Measurements from ENCODE around the gene SZT2. TPM values are rescaled to one million over a fixed set of nuclear protein-coding genes. Genes with fewer than 3 reads are reported as not detected.

Gene SZT2
- total RNA-seq, 1 experiment from 2014 or later: 22.2 TPM

DNA sequence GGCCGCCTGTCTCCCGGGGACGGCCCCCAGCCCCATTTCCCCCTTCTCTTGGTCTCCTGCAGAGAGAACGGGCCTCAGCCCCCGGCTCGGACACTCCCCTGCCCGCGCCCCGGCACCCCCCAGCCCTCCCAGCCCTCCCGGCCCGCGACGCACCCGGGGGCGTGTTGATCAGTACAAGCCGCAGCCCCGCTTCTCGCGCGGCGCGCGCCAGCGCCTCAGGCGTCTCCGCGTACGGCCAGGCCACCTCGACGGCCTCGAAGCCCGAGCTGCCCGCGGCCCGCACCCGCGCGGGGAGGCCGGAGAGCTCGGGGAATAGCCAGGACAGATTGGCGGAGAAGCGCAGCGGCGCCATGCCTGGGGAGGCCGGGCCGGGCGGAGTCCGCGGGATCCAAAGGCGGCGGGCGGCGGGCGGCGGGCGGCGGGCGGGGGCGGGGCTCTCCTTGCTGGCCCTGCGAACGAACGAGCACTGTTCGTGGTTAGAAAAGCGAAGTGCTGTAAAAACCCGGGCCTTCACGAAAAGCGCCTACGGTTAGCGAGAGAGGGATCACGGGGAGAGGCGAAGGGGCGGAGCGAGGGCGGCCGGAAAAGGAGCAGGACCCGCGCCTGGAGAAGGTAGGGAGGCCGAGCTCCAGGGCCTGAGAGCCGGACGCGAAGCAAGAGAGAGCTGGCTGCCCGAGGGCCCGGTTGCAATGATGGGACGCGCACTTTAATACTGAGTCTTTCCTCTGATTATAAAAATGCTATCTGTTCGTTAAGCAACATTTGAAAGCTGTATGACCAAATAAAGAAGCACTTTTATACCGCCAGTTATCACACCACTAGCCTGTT, 64.0 kb downstream of the SZT2 start, which contains the start of gene HYI:
HYI (minus strand) TSS at position 490 of the 828 bp plus-strand sequence; CDS start at position 352, 138 bp downstream.
- Histone ChIP-seq H3K4me2 (ENCODE audit: low read length) (peak within 1 kb of the TSS; percentile 90), H3K27me3 (ENCODE audit: low read length) (no peaks in the 10 kb centered on the region), H3F3A (ENCODE audit: low read length, unreplicated experiment) (no peaks in the 10 kb centered on the region), H3K9ac (ENCODE audit: low read length) (peak within 1 kb of the TSS; percentile 73), H3K79me2 (ENCODE audit: low read length) (peaks cover 18% of the 10 kb centered on the region), H3K27ac (ENCODE audit: low read length) (peak within 1 kb of the TSS; percentile 71), H3K36me3 (ENCODE audit: low read depth, low read length) (peaks cover 22% of the 10 kb centered on the region; the same call in 1 of the 2 replicates), H3K4me1 (ENCODE audit: insufficient read depth, low read length) (peaks cover 29% of the 10 kb centered on the region), H3K9me2 (replicated peaks; ENCODE audit: low read length) (no peaks in the 10 kb centered on the region), H3K4me3 (ENCODE audit: low read length) (peak within 1 kb of the TSS; percentile 63), H4K20me1 (ENCODE audit: low read length) (no peaks in the 10 kb centered on the region), H3K9me3 (ENCODE audit: low read length) (no peaks in the 10 kb centered on the region), H2AFZ (ENCODE audit: low read length) (peak within 1 kb of the TSS; percentile 54)
- peak; percentile 89 for DNase-seq
- intact Hi-C loops (cut with micrococcal nuclease): loop anchor here (2.0 to 5.0 kb wide), 2 partner anchors 23 to 69 kb away; no protein-coding TSS in a partner anchor
- TF ChIP-seq CTCF (conservative IDR thresholded peaks at IDR 0.05; ENCODE audit: low read depth, low read length): no peak
- POLR2A ChIA-PET (ENCODE audit: unreplicated experiment): interaction anchor here (0.6 to 1.3 kb wide), 2 partner anchors 66 to 95 kb away, joined by 3 to 5 read pairs; no protein-coding TSS in a partner anchor
- BruUV-seq (replicated peaks): no TSS peak
- CTCF ChIA-PET: interaction anchor here (0.7 kb wide), 1 partner anchor 200 kb away, joined by 4 read pairs; no protein-coding TSS in a partner anchor
- ATAC-seq: peak; percentile 77

DNA sequence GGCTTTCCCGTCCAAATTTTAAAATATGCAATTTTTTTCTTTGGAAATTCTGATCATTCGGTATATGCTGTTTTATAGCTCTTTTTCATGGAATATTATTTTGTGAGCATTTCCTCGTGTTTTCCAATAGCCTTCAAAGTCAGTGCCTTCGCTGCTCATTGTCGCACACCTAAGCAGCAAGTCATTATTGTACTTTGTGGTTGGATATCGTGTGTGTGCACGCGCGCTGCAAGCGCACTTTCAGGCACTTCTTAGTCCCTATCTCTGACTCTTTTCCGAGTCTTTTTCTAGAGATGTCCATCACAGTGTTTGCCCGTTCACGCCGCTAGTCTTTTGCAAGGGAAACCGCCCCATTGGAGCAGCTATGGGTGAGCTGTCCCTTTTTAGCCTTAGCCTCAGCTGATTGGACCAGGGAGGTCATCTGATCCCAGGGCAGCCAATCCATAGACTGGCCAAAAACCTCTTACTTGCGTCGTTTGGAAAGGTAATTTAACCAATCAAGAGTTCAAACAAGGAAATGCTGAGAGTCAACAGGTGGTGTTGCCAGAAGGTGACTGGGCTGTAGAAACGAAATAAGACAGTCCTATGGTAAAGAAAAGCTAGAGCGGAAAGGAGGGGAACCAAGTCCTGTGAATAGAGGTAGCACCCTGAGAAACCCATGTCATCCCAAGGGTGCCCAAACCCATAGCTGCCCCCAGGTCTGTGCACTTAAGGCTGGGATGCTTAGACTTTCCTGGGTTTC, 64.7 kb downstream of the SZT2 start:
- peak overlapping the region; percentile 73 for H3K9ac ChIP-seq (ENCODE audit: low read length)
- peaks cover 18% of the 10 kb centered on the region for H3K79me2 ChIP-seq (ENCODE audit: low read length)
- H3F3A ChIP-seq (ENCODE audit: low read length, unreplicated experiment): no peaks in the 10 kb centered on the region
- peak overlapping the region; percentile 63 for H3K4me3 ChIP-seq (ENCODE audit: low read length)
- peak; percentile 80 for ATAC-seq
- peak; percentile 93 for DNase-seq
- H3K27ac ChIP-seq (ENCODE audit: low read length): peak overlapping the region; percentile 71
- no peaks in the 10 kb centered on the region for H3K9me2 ChIP-seq (replicated peaks; ENCODE audit: low read length)
- H2AFZ ChIP-seq (ENCODE audit: low read length): peak overlapping the region; percentile 52
- no peaks in the 10 kb centered on the region for H4K20me1 ChIP-seq (ENCODE audit: low read length)
- H3K4me2 ChIP-seq (ENCODE audit: low read length): peak overlapping the region; percentile 90
- peaks cover 16% of the 10 kb centered on the region; the same call in 1 of the 2 replicates for H3K36me3 ChIP-seq (ENCODE audit: low read depth, low read length)
- BruUV-seq (replicated peaks): TSS peak; percentile 58
- H3K9me3 ChIP-seq (ENCODE audit: low read length): no peaks in the 10 kb centered on the region
- intact Hi-C loops (cut with micrococcal nuclease): loop anchor here (2.0 to 5.0 kb wide), 2 partner anchors 22 to 68 kb away; no protein-coding TSS in a partner anchor
- no peaks in the 10 kb centered on the region for H3K27me3 ChIP-seq (ENCODE audit: low read length)
- ChIA-PET CTCF (interaction anchor here (1.2 kb wide), 1 partner anchor 227 kb away, joined by 5 read pairs; no protein-coding TSS in a partner anchor), POLR2A (ENCODE audit: unreplicated experiment) (interaction anchor here (0.6 to 1.3 kb wide), 2 partner anchors 65 to 96 kb away, joined by 3 to 5 read pairs; no protein-coding TSS in a partner anchor)
- TF ChIP-seq EZH2 (IDR thresholded peaks at IDR 0.05; ENCODE audit: low read length, unreplicated experiment): no peak
- TF ChIP-seq EZH2phosphoT487 (IDR thresholded peaks at IDR 0.05; ENCODE audit: borderline replicate concordance, low read length): no peak
- TF ChIP-seq CTCF (conservative IDR thresholded peaks at IDR 0.05; ENCODE audit: low read depth, low read length): no peak
- peaks cover 29% of the 10 kb centered on the region for H3K4me1 ChIP-seq (ENCODE audit: insufficient read depth, low read length)

Data from PC-3 (cell line).